G401 (cell line): ENCODE results near the gene NTM. TPM values are rescaled to one million over a fixed set of nuclear protein-coding genes. Genes with fewer than 3 reads are reported as not detected.
A peak's percentile ranks its signal among the peaks of the same experiment; 100 is the strongest.
"Not testable (repeated sequence)": the region's sequence is repeated elsewhere in the genome, so short reads cannot be mapped to it uniquely, and the experiment has no call there.

Source experiments
- DNase-seq: peaks from one replicate; pipeline ENCODE4 v3.0.0-alpha.2; 2015; ENCODE audit warnings: low spot score
- in situ Hi-C: cut with HindIII; loops from 2 replicates; pipeline ENCODE4 v1.10.0; 2016; ENCODE audit warnings: low sequenced_read_pairs, mixed read lengths
- total RNA-seq: library from RNA; depleted of rRNA; stranded (reverse); fragments of >200 nt; shearing (Covaris generic); gene quantifications from 2 replicates; pipeline ENCODE4 v1.2.3, GENCODE V29; 2014

NTM gene
- total RNA-seq, 1 experiment from 2014 or later: 11.4 TPM

GRCh38 chr11:132310390-132311375 is 940.3 kb downstream of the NTM start:
- peak; percentile 74 for DNase-seq
- in situ Hi-C loops: no loop called here

GRCh38 chr11:132311703-132312102 is 941.3 kb downstream of the NTM start:
- in situ Hi-C loops: no loop called here
- DNase-seq: peak; percentile 61

- in situ Hi-C loops: no loop called here
- DNase-seq: no peak
Observed at GRCh38 chr11:132312161-132312560, 941.7 kb downstream of the NTM start.

GRCh38 chr11:132312701-132313111 is 942.3 kb downstream of the NTM start:
- in situ Hi-C loops: no loop called here
- DNase-seq: peak; percentile 58

GRCh38 chr11:132314911-132315455 is 944.6 kb downstream of the NTM start:
- in situ Hi-C loops: no loop called here
- DNase-seq: no peak

- in situ Hi-C loops: no loop called here
- DNase-seq: no peak
Observed at GRCh38 chr11:132315696-132316095, 945.3 kb downstream of the NTM start.

GRCh38 chr11:132318421-132319157 is 948.2 kb downstream of the NTM start:
- DNase-seq: no peak
- in situ Hi-C loops: no loop called here

GRCh38 chr11:132319419-132319818 is 949.0 kb downstream of the NTM start:
- DNase-seq, in situ Hi-C loops: not testable (repeated sequence)

GRCh38 chr11:132330515-132330914 is 960.1 kb downstream of the NTM start:
- DNase-seq: no peak
- in situ Hi-C loops: no loop called here

- no peak for DNase-seq
- in situ Hi-C loops: no loop called here
Observed at GRCh38 chr11:132332521-132332920, 962.1 kb downstream of the NTM start.

- in situ Hi-C loops: no loop called here
- DNase-seq: no peak
Observed at GRCh38 chr11:132334769-132335280, 964.4 kb downstream of the NTM start.

GRCh38 chr11:132335311-132335710 is 964.9 kb downstream of the NTM start:
- no peak for DNase-seq
- in situ Hi-C loops: no loop called here

- in situ Hi-C loops: no loop called here
- DNase-seq: no peak
Observed at GRCh38 chr11:132336781-132337535, 966.5 kb downstream of the NTM start.

- DNase-seq: no peak
- in situ Hi-C loops: no loop called here
Observed at GRCh38 chr11:132337819-132338416, 967.5 kb downstream of the NTM start.

GRCh38 chr11:132342408-132342807 is 972.0 kb downstream of the NTM start:
- DNase-seq: no peak
- in situ Hi-C loops: no loop called here

GRCh38 chr11:132343445-132344175 is 973.2 kb downstream of the NTM start:
- in situ Hi-C loops: no loop called here
- DNase-seq: no peak

GRCh38 chr11:132346558-132347148 is 976.2 kb downstream of the NTM start:
- DNase-seq: no peak
- in situ Hi-C loops: no loop called here
